COR-L47 (cell line): ENCODE measurements around the gene FBRSL1.

Source experiments
- DNase-seq: peaks from one replicate; lab custom pipeline; 2025; lab: John Stamatoyannopoulos, UW

The FBRSL1 gene

DNA sequence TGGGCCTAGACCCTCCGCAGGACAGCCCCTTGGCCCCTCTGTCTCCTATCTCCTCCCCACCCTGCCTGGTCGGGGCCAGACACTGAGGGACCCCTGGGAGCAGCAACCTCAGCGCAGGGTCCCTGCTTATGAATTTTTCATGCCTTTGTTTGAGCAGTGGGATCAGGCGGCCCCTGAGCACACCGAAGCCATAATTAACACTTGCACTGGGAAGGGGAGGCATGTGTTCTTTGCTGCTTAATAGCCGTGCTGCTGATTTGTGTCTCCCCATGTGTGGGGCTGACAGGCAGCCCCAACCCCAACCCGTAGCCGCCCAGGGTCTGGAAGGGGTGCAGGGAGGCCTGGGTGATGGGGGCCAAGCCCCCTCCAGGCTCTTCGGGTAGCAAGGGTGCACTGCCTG is 52.7 kb downstream of the FBRSL1 start:
- no peak for DNase-seq

- DNase-seq = no peak
Observed at GRCh38 chr12:132543298-132544079, 53.5 kb downstream of the FBRSL1 start.

GRCh38 chr12:132544080-132544397 is 54.1 kb downstream of the FBRSL1 start:
- no peak for DNase-seq

DNA sequence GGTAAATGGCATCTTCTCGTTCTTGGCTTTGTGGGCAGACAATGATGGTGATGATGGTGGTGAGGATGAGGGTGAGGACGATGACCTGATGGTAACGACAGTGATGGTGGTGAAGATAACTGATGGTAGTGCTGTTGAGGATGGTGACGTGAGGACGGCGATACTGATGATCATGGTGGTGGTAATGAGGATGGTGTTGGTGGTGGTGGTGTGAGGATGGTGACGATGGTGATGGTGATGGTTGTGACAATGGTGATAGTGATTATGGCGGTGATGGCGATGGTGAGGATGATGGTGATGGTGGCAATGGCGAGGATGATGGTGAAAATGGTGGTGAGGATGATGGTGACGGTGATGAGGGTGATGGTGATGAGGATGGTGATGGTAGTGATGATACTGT is 54.5 kb downstream of the FBRSL1 start:
- no peak for DNase-seq

- no peak for DNase-seq
Observed at GRCh38 chr12:132545164-132545953, 55.4 kb downstream of the FBRSL1 start.

GRCh38 chr12:132545955-132546354 is 56.0 kb downstream of the FBRSL1 start:
- DNase-seq = no peak

DNA sequence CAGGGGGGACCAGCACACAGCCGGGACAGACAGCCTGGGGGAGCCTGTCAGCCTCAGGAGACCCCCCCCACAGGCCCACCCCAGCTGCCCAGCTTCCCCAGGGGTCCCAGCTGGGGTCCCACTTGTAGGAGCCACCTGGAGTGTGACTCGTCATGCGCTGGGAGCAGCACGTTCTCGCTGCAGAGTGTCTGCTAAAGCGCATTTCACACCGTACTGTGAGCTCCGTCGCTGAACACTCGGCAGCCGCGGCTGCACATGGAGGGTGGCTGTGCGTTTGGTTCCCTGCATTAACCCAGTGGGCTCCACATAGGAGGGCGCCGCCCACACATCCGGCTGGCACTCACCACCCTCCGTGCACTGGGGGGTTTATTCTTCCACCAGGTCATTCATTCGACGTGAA is 56.7 kb downstream of the FBRSL1 start:
- DNase-seq = no peak

GRCh38 chr12:132547205-132547740 is 57.3 kb downstream of the FBRSL1 start:
- DNase-seq = no peak

DNA sequence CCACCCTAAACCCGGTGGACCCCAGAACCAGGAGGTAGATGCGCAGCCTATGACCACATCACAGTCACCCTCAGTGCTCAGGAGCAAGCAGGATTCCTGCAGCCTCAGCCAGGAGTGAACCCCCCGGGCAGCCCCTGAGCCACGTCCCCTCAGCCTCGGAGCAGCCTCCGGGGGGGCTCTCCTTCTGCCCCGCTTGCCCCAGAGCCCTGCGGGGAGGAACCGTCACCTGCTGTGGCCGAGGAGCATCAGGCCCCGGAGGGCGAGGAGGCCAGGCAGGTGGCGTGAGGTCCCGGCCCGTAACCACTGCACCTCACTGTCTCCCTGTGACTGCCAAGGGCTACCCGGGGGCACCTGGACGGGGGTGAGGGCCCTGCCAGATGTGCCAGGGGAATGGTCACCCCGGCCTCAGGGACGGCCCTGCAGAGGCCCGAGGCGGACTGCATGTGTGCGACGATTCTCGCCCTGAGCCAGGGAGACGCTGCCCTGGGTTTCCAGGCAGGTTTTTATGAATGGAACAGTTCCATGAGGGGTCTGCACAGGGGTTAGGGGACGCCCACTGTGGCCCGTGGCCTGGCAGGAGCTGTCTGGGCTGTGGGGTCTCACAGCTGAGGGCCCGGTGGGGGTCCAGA is 58.6 kb downstream of the FBRSL1 start:
- DNase-seq = no peak

DNA sequence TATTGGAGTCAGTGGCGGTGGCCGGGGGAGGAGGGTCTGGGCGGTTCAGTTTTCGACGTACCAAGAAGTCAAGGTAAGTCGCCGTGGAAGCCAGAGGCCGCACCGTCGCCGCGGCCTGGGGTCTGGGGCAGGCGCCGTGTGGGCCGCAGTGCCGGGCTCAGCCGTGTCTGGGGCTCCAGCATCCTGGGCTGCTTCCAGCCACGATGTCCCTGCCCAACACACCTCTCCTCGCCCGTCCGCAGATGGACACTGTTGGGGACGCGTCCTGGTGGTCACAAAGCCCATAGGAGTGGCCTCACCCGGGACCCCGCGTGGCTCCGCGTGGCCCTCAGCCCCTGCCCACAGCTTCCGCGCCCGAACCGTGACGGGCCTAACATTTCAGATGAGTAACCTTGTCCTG is 59.1 kb downstream of the FBRSL1 start:
- DNase-seq = no peak

- no peak for DNase-seq
Observed at GRCh38 chr12:132550014-132550802, 60.3 kb downstream of the FBRSL1 start.

GRCh38 chr12:132550830-132551640 is 61.1 kb downstream of the FBRSL1 start:
- no peak for DNase-seq

DNA sequence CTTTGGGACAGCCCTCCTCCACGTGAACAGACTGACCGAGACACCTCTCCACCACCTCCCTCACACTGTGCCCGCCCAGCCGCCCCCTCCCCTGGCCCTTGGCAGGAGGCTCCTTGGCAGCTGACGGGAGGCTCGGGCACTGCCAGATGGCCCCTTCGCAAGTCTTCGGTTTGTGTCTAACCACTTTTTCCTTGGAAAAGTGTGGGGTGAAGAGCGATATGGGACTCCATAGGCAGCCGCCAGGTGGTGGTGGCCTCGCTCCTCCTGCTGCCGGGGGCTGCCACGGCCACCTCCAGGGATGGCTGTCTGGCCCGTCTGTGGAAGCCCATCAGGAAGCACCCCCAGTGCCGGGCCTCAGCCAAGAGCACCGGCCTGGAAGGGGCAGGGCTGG is 61.7 kb downstream of the FBRSL1 start:
- DNase-seq = no peak

DNA sequence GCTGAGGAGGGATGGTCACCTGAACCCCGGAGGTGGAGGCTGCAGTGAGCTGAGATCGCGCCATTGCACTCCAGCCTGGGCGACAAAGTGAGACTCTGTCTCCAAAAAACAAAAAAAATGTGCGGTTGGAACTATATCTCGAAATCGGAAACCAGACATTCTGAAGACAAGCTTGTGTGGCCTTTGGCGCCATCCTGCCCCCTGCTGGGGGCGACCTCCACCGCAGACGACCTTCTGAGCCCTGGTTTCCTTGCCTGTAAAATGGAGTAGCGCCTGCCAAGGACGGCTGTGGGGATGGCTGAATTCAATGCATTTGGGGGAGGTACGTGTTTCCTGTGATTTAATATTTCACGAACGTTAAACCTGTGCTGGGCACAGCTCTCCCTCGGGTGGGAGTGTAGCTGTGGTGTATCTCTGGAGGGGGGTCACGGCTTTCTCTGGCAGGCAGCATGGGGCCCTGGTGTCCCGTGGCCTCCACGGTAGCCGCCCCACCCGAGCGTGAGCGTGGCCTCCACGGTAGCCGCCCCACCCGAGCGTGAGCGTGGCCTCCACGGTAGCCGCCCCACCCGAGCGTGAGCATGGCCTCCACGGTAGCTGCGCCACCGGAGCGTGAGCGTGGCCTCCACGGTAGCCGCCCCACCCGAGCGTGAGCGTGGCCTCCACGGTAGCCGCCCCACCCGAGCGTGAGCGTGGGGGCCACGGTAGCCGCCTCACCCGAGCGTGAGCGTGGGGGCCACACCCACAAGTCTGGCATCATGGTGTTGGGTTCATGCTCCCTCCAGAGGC is 65.1 kb downstream of the FBRSL1 start:
- no peak for DNase-seq

- DNase-seq = no peak
Observed at GRCh38 chr12:132555686-132556085, 65.7 kb downstream of the FBRSL1 start.

GRCh38 chr12:132556216-132556615 is 66.3 kb downstream of the FBRSL1 start:
- DNase-seq = no peak

DNA sequence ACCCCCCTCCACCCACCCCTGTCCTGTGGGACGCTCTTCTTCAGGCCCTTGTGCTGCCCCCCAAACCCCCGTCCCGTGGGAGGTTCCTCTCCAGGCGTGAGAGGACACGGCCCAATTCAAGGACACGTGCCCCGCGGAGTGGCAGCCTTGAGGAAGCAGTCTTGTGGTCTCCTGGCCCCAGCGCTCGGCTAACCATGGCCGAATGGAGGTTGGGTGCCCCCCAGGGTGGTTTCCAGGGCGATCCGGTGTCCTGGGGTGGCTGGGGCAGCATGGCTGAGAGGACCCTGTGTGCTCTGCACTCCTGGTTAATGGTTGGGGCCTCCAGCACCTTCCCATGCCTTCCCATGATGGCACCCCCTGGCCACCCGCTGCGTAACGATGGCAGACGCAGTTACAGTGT is 66.8 kb downstream of the FBRSL1 start:
- no peak for DNase-seq

GRCh38 chr12:132557291-132558015 is 67.5 kb downstream of the FBRSL1 start:
- no peak for DNase-seq

DNA sequence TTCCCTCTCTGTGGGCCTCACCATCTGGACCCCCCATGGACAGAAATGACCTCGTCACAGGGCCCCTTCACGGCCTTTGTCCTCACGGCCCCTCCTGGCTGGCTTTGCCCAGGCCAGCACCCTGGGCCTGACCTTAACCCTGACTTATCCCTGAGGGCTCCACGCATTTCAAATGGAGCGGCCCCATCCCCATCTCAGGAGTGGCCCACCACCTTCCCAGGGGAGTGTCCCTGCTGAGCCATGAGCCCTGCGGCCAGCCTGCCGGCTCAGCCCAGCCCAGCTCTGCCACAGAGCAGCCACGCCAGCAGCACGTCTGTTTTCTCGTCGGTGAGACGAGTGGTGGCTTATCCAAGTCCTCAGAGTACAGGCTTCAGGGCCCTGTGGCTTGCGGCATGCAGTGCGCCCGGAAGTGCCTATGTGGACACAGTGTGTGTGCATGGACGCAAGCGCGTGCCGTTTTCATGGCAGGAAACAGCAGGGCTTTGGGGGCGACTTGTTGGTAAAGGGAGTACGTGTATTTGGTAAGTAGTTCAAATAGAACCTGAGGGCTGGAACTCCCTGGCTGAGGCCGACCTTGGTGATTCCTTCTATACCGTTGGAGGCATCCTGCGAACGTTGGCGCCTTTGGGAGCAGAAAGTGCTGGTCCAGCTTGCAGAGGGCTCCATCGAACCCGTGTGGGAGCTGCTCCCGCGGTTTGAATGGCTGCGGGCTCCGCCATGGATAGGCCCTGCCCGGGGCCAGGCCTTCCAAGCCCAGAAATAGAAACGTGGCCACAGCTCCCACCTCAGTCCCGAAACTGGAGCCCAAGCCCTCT is 68.3 kb downstream of the FBRSL1 start:
- DNase-seq = no peak
